HepG2 (cell line): ENCODE data around the gene ZFHX3. TPM values are rescaled to one million over a fixed set of nuclear protein-coding genes. Genes with fewer than 3 reads are reported as not detected.

Experiments used
- ATAC-seq: fragments of 200-7000 bp; cut with Tn5 transposase; 3 replicates; pipeline ENCODE4 v1.9.1; 2020; ENCODE audit warnings: mild to moderate bottlenecking, moderate library complexity
- BruUV-seq: library from RNA; stranded (reverse); fragments of 400-500 nt; replicated peaks from 2 replicates; lab custom pipeline; 2021; lab: Mats Ljungman, UMichigan
- CTCF ChIA-PET: fragments of 300-600 bp; formaldehyde crosslinking; extraction: SDS; loops from one replicate; lab custom pipeline; 2021; ENCODE audit warnings: low total read pairs, inconsistent platforms, low intra/inter-chr PET ratio; lab: Yijun Ruan, JAX
- POLR2A ChIA-PET: fragments of 350-600 bp; sonication (Branson Sonifier 250); formaldehyde crosslinking; loops from one replicate; lab custom pipeline; 2020; ENCODE audit warnings: antibody characterized with exemption, inconsistent platforms; lab: Yijun Ruan, JAX
- DNase-seq: peaks from one replicate; pipeline ENCODE4 v3.0.0-alpha.2; 2015; ENCODE audit warnings: low spot score
- FAIRE-seq: peaks from 3 replicates; lab custom pipeline; 2011; peaks lifted over from hg19 to GRCh38; lab: Jason Lieb, UNC
- H2AFZ ChIP-seq: one replicate; pipeline ENCODE4 v1.6.1; 2011; ENCODE audit warnings: low read length, inconsistent platforms
- H3K27ac ChIP-seq: fragments of 300-600 bp; 3 replicates; pipeline ENCODE4 v1.8.0; 2011; ENCODE audit warnings: mixed run types, mild to moderate bottlenecking, mixed read lengths, low read length, inconsistent platforms; ENCODE audit not compliant: insufficient read depth; ENCODE audit errors: extremely low read length
- H3K27me3 ChIP-seq, 2 experiments: fragments of 200-600 bp in 1 of 2; 2 replicates in 1 of 2; 3 replicates in 1 of 2; pipeline versions ENCODE4 v1.6.0 to v1.8.0; 2011; ENCODE audit warnings: low read length in 2 of 2, mild to moderate bottlenecking in 2 of 2, moderate library complexity in 2 of 2, inconsistent platforms in 1 of 2; ENCODE audit not compliant: insufficient read depth in 2 of 2, control insufficient read depth in 1 of 2
- H3K36me3 ChIP-seq, 2 experiments: fragments of 200-600 bp in 1 of 2; replicated peaks in 1 of 2; 2 replicates in 1 of 2; 3 replicates in 1 of 2; pipeline versions ENCODE4 v1.5.1 to v1.8.0; 2011; ENCODE audit warnings: low read length in 2 of 2, inconsistent platforms in 1 of 2; ENCODE audit not compliant: insufficient read depth in 2 of 2, control insufficient read depth in 1 of 2
- H3K4me1 ChIP-seq: 2 replicates; pipeline ENCODE4 v1.5.1; 2012; ENCODE audit warnings: low read length, inconsistent platforms; ENCODE audit not compliant: insufficient read depth
- H3K4me2 ChIP-seq: 2 replicates; pipeline ENCODE4 v1.6.0; 2011; ENCODE audit warnings: low read depth, low read length, inconsistent platforms
- H3K4me3 ChIP-seq, 3 experiments: fragments of 200-600 bp in 1 of 3; sonication (generic), shearing (Covaris generic) in 1 of 3; replicated peaks in 1 of 3; 2 replicates each; pipeline ENCODE4 v1.5.1; 2011 to 2016; ENCODE audit warnings: low read length in 3 of 3, inconsistent platforms in 2 of 3, low read depth in 2 of 3, mild to moderate bottlenecking in 2 of 3, control low read depth in 1 of 3, mixed read lengths in 1 of 3; ENCODE audit not compliant: insufficient read depth in 1 of 3
- H3K79me2 ChIP-seq: one replicate; pipeline ENCODE4 v1.6.1; 2011; ENCODE audit warnings: low read length, inconsistent platforms; ENCODE audit not compliant: insufficient read depth
- H3K9ac ChIP-seq: 2 replicates; pipeline ENCODE4 v1.6.0; 2011; ENCODE audit warnings: mild to moderate bottlenecking, low read depth, low read length, inconsistent platforms; ENCODE audit not compliant: insufficient read depth
- H3K9me3 ChIP-seq: 2 replicates; pipeline ENCODE4 v1.5.1; 2012; ENCODE audit warnings: mild to moderate bottlenecking, low read length
- H4K20me1 ChIP-seq: 2 replicates; pipeline ENCODE4 v1.6.0; 2011; ENCODE audit warnings: inconsistent platforms, mild to moderate bottlenecking, low read length, moderate library complexity; ENCODE audit not compliant: insufficient read depth
- ARHGAP35 ChIP-seq: sonication (generic); formaldehyde crosslinking; IDR thresholded peaks from 2 replicates; pipeline ENCODE4 v1.9.0; 2022; ENCODE audit warnings: mild to moderate bottlenecking, inconsistent platforms, moderate library complexity, missing genetic modification reagents, borderline replicate concordance
- ELF4 ChIP-seq: sonication (generic); formaldehyde crosslinking; IDR thresholded peaks from 2 replicates; pipeline ENCODE4 v1.5.0; 2020; ENCODE audit warnings: missing genetic modification reagents, mild to moderate bottlenecking, moderate library complexity, borderline replicate concordance
- FOXA3 ChIP-seq: IDR thresholded peaks from 2 replicates; pipeline ENCODE4 v1.6.1; 2016; ENCODE audit warnings: missing genetic modification reagents, missing compliant biosample characterization
- GATAD1 ChIP-seq: IDR thresholded peaks from 2 replicates; pipeline ENCODE4 v1.6.1; 2016; ENCODE audit warnings: missing genetic modification reagents, missing compliant biosample characterization
- KDM5B ChIP-seq: sonication (generic); formaldehyde crosslinking; IDR thresholded peaks from 2 replicates; pipeline ENCODE4 v1.4.0; 2020; ENCODE audit warnings: missing genetic modification reagents, mild to moderate bottlenecking, borderline replicate concordance
- KMT2A ChIP-seq: sonication (generic); formaldehyde crosslinking; IDR thresholded peaks from 2 replicates; pipeline ENCODE4 v1.4.0; 2020; ENCODE audit warnings: missing genetic modification reagents
- LCORL ChIP-seq, 2 experiments: fragments of 450-650 bp in 1 of 2; sonication (generic) in 1 of 2; formaldehyde crosslinking in 1 of 2; IDR thresholded peaks; 2 replicates each; pipeline versions ENCODE4 v1.5.0 to v1.6.1; 2017 to 2020; ENCODE audit warnings: antibody characterized with exemption in 1 of 2, missing genetic modification reagents in 1 of 2
- SP2 ChIP-seq: sonication (generic); formaldehyde crosslinking; IDR thresholded peaks from 2 replicates; pipeline ENCODE4 v1.5.1; 2020; ENCODE audit warnings: mild to moderate bottlenecking, missing genetic modification reagents
- TCF12 ChIP-seq, 2 experiments: fragments of 450-650 bp in 1 of 2; sonication (generic) in 1 of 2; formaldehyde crosslinking in 1 of 2; IDR thresholded peaks; 2 replicates each; pipeline versions ENCODE4 v1.6.1 to v1.8.0; 2017 to 2022; ENCODE audit warnings: antibody characterized with exemption in 1 of 2, mild to moderate bottlenecking in 1 of 2, missing genetic modification reagents in 1 of 2, moderate library complexity in 1 of 2
- ZFP91 ChIP-seq: sonication (generic); formaldehyde crosslinking; IDR thresholded peaks from 2 replicates; pipeline ENCODE4 v1.9.0; 2022; ENCODE audit warnings: missing genetic modification reagents, mild to moderate bottlenecking, borderline replicate concordance
- ZMAT5 ChIP-seq: sonication (generic); formaldehyde crosslinking; IDR thresholded peaks from 2 replicates; pipeline ENCODE4 v1.5.0; 2020; ENCODE audit warnings: mild to moderate bottlenecking, low read depth, missing genetic modification reagents, borderline replicate concordance
- ZNF232 ChIP-seq: sonication (generic); formaldehyde crosslinking; IDR thresholded peaks from 2 replicates; pipeline ENCODE4 v1.4.0; 2020; ENCODE audit warnings: missing genetic modification reagents, borderline replicate concordance
- ZNF746 ChIP-seq: sonication (generic); formaldehyde crosslinking; IDR thresholded peaks from 2 replicates; pipeline ENCODE4 v1.8.0; 2022; ENCODE audit warnings: mild to moderate bottlenecking, missing genetic modification reagents
- ZSCAN22 ChIP-seq: sonication (generic); formaldehyde crosslinking; IDR thresholded peaks from 2 replicates; pipeline ENCODE4 v1.4.0; 2020; ENCODE audit warnings: mild to moderate bottlenecking, missing genetic modification reagents
- WGBS: methylation state at CpG from one replicate; pipeline ENCODE4 v1.1.6; 2017; ENCODE audit warnings: low lambda C conversion rate; 5-methylcytosine and 5-hydroxymethylcytosine counted together
- in situ Hi-C: cut with HindIII; loops from 2 replicates; pipeline ENCODE4 v1.10.0; 2017; ENCODE audit warnings: low pct_unique_long_range_greater_than_20kb; ENCODE audit not compliant: extremely low pct_ligation_motif_present
- intact Hi-C: fragments of 100-400 bp; cut with micrococcal nuclease; formaldehyde crosslinking; loops from one replicate; pipeline ENCODE4 v1.10.0; 2022; ENCODE audit not compliant: unreplicated experiment
- polyA plus RNA-seq, 8 experiments: library from polyadenylated mRNA; depleted of rRNA in 3 of 8; stranded (reverse) in 7 of 8; unstranded in 1 of 8; fragments of >200 nt; fragmentation: Illumina TruSeq in 4 of 8; extraction: Trizol in 4 of 8; gene quantifications; 2 replicates each; pipeline versions ENCODE4 v1.2.1 to v1.2.3, GENCODE V29; 2011 to 2016; ENCODE audit warnings: low read depth in 4 of 8, missing spikeins in 1 of 8, mixed read lengths in 1 of 8; ENCODE audit not compliant: insufficient read depth in 1 of 8
- total RNA-seq, 5 experiments: library from RNA; depleted of rRNA; stranded (reverse); fragments of >200 nt; fragmentation: Illumina TruSeq; extraction: Trizol; gene quantifications; 2 replicates each; pipeline ENCODE4 v1.2.3, GENCODE V29; 2016; ENCODE audit warnings: low read depth in 1 of 5
- TF ChIP-seq, protein P1 (sequence below): sonication (generic); formaldehyde crosslinking; IDR thresholded peaks from 2 replicates; pipeline ENCODE4 v1.4.0; 2020; ENCODE audit warnings: mild to moderate bottlenecking, missing genetic modification reagents

The ZFHX3 gene
- total and polyA plus RNA-seq, 2 of the 13 experiments (the other 11 are each of a cell fraction or from before 2014, with no cell fraction given) = 5.0 to 6.0 TPM

DNA sequence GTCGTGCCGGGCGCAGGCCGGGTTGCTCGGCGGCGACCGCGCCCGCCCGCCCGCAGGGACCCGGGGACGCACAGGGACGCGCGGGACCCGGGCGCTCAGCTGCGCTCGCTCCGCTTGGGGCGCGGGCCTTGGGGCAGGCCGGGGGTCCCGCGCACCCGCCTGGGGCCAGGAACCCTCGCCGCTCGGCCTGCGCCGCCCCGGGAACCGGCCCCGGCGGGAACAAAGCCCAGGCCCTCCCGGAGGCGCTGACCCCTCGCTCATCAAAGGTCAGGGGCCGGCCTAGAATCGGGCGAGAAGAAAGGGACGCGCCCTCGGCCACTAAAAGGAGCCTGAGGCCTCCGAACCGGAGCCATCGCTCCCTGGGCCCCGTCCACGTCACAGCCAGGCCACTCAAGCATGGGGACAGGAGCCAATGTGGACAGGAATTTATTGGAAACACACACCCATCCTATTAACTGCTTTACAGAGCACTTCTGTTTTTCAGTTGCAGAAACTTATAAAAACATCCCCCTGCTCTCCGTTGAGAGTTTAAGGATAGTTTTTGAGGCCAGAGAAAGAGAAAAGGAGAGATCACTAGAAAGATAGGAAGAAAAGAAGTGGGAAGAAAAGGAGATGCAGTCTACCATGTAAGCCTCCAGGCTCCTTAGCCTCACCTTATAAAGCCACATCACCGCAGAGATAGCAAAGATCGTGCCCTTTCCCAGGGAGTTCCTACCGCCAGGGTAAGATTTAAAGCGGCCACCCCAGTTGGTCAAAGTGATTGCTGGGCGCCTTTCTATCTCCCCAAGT lies 558 bp upstream of the ZFHX3 start:
- H3K4me3 ChIP-seq = peak overlapping the region; percentile 69 to 93 (median 89)
- H3K27ac ChIP-seq = peak overlapping the region; percentile 89
- in situ Hi-C loops = loop anchor here (5.0 kb wide), 1 partner anchor 101 kb away; no protein-coding TSS in a partner anchor
- H3K4me2 ChIP-seq = peak overlapping the region; percentile 98
- peak; percentile 84 for DNase-seq
- H2AFZ ChIP-seq = no peak overlapping the region
- peak; percentile 8 for FAIRE-seq
- 2% methylated on average over 19 of the region's 57 CpGs for WGBS
- peak; percentile 78 for ATAC-seq
- intact Hi-C loops = loop anchor here (2.0 to 10.0 kb wide), 4 partner anchors 28 to 214 kb away; no protein-coding TSS in a partner anchor
- TSS peak; percentile 88 for BruUV-seq
- H3K79me2 ChIP-seq = peaks cover 94% of the 10 kb centered on the region
- peak overlapping the region; percentile 92 for H3K9ac ChIP-seq
- CTCF ChIA-PET = no interaction called here
- peaks cover 87% of the 10 kb centered on the region for H3K4me1 ChIP-seq
- H4K20me1 ChIP-seq = peaks cover 2% of the 10 kb centered on the region; the same call in 1 of the 2 replicates
- H3K36me3 ChIP-seq = no peaks in the 10 kb centered on the region
- POLR2A ChIA-PET = interaction anchor here (0.9 to 5.4 kb wide), 9 partner anchors 7 to 171 kb away, joined by 4 to 49 read pairs (median 6); no protein-coding TSS in a partner anchor
- no peaks in the 10 kb centered on the region for H3K9me3 ChIP-seq
- no peaks in the 10 kb centered on the region; a peak in 2 of 5 replicates for H3K27me3 ChIP-seq
- TF ChIP-seq ZMAT5 = no peak
- TF ChIP-seq ZFP91 (CRISPR knock-in tag) = peak; percentile 25; the same call in 1 of the 2 replicates
- TF ChIP-seq TCF12 (IDR thresholded peaks at IDR 0.05) = no peak
- TF ChIP-seq TCF12 (CRISPR knock-in tag; IDR thresholded peaks at IDR 0.05) = no peak
- TF ChIP-seq FOXA3 (CRISPR knock-in tag) = peak; percentile 45; the same call in 1 of the 2 replicates
- TF ChIP-seq ZNF746 (CRISPR knock-in tag) = no peak; the same call in 1 of the 2 replicates
- TF ChIP-seq, protein P1, sequence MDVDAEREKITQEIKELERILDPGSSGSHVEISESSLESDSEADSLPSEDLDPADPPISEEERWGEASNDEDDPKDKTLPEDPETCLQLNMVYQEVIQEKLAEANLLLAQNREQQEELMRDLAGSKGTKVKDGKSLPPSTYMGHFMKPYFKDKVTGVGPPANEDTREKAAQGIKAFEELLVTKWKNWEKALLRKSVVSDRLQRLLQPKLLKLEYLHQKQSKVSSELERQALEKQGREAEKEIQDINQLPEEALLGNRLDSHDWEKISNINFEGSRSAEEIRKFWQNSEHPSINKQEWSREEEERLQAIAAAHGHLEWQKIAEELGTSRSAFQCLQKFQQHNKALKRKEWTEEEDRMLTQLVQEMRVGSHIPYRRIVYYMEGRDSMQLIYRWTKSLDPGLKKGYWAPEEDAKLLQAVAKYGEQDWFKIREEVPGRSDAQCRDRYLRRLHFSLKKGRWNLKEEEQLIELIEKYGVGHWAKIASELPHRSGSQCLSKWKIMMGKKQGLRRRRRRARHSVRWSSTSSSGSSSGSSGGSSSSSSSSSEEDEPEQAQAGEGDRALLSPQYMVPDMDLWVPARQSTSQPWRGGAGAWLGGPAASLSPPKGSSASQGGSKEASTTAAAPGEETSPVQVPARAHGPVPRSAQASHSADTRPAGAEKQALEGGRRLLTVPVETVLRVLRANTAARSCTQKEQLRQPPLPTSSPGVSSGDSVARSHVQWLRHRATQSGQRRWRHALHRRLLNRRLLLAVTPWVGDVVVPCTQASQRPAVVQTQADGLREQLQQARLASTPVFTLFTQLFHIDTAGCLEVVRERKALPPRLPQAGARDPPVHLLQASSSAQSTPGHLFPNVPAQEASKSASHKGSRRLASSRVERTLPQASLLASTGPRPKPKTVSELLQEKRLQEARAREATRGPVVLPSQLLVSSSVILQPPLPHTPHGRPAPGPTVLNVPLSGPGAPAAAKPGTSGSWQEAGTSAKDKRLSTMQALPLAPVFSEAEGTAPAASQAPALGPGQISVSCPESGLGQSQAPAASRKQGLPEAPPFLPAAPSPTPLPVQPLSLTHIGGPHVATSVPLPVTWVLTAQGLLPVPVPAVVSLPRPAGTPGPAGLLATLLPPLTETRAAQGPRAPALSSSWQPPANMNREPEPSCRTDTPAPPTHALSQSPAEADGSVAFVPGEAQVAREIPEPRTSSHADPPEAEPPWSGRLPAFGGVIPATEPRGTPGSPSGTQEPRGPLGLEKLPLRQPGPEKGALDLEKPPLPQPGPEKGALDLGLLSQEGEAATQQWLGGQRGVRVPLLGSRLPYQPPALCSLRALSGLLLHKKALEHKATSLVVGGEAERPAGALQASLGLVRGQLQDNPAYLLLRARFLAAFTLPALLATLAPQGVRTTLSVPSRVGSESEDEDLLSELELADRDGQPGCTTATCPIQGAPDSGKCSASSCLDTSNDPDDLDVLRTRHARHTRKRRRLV (CRISPR knock-in tag) = no peak
- TF ChIP-seq LCORL (IDR thresholded peaks at IDR 0.05) = no peak
- TF ChIP-seq LCORL (CRISPR knock-in tag; IDR thresholded peaks at IDR 0.05) = 0 out of 2 replicates have a peak, but pooled peaks have one; percentile 46
- no peak for TF ChIP-seq ELF4
- TF ChIP-seq ZSCAN22 (CRISPR knock-in tag) = no peak
- TF ChIP-seq KMT2A (CRISPR knock-in tag) = no peak; the same call in 1 of the 2 replicates
- TF ChIP-seq ZNF232 = peak; percentile 88; the same call in 1 of the 2 replicates
- 0 out of 2 replicates have a peak, but pooled peaks have one; percentile 53 for TF ChIP-seq ARHGAP35 (CRISPR knock-in tag)
- no peak for TF ChIP-seq SP2 (CRISPR knock-in tag)
- TF ChIP-seq GATAD1 = no peak
- TF ChIP-seq KDM5B = no peak; the same call in 1 of the 2 replicates
